GM19455 (cell line): ENCODE results near the gene SLC25A51.
A peak's percentile ranks its signal among the peaks of the same experiment; 100 is the strongest.

Experiments used
- ATAC-seq: cut with Tn5 transposase; IDR thresholded peaks from one replicate; pipeline ENCODE4 v1.9.1; 2021; ENCODE audit not compliant: unreplicated experiment

Gene SLC25A51, protein sequence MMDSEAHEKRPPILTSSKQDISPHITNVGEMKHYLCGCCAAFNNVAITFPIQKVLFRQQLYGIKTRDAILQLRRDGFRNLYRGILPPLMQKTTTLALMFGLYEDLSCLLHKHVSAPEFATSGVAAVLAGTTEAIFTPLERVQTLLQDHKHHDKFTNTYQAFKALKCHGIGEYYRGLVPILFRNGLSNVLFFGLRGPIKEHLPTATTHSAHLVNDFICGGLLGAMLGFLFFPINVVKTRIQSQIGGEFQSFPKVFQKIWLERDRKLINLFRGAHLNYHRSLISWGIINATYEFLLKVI

DNA sequence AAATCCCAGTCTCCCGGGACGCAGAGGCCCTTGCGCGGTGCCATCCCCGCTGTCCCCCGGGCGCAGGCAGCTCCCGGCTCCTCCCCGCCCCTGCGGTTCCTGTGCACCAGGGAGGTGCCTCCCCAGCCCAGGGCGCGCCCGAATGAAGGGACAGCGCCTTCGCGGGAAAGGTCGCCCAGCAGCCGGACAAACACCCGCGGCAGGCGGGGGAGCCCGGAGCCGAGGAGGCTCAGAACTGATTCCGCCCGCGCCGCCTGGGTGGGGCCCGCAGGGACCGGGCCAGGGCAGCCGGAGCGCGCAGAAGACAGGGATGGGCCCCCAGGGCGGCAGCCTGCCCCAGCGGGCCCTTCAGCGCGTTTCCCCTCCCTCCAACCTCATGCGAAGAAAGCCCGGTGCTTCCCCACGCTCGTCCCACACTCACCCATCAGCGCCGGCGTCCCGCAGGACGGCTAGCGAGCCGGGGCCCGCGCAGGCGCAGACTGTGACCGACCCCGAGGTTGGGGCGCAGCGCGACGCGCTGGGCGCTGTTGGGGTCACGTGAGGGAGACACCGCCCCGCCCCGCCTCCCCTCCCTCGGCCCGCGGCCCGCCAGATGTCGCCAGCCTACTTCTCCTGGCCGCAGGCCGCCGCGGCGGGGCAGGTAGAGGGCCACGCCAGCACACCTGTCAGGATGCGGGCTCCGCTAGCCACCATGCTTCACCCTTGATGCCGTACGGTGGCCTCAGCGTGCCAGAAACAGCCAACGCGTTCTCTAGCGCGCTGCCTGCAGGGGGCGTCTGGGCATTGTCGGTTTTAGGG lies at the start of gene SLC25A51:
TSS of gene SLC25A51 (minus strand) at position 481 of the 798 bp plus-strand sequence. CDS start 15,577 bp downstream, outside the sequence.
- ATAC-seq, result peak; percentile 82

DNA sequence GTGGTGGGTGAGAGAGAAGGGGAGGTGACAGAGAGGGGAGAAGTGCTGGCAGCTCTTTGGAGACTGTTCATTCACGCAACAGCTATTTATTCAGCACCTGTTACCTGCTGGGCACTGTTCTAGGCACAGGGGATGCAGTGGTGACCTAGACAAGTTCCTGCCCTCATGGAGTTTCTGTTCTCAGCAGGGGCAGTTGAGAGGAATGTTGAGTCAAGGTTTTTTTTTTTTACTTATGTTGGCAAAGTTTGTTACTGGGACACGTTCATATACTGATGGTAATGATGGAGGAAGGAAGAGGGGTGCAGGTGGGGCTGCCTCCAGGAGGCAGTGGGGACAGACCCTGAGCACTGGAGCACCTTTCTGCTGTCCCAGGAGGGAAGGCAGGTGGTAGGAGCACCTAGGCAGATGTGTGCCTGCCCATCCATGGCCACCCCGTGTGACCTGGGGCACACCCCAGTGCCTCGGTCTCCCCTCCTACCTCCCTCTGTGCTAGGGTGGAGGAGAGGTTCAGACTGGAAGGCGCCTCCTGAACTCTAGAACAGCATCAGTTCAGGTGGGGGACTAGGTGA lies 49.4 kb upstream of the SLC25A51 start:
- peak; percentile 6 for ATAC-seq

DNA sequence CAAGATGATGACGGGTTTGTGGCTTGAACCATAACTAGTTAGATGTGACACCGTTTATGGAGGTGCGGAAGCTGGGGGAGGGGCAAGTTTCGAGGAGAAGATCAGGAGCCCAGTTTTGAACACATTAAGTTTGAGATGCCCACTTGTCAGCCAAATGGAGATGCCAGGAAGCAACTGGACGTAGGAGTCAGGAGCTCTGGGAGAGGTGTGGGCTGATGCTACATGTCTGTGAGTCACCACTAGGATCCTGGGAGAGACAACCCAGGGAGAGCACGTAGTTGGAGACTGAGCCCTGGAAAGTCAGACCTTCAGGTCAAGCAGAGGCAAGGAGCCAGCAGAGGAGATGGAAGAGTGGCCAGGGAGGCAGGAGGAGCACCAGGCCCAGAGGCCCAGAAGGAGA lies 48.8 kb upstream of the SLC25A51 start:
- no peak for ATAC-seq

DNA sequence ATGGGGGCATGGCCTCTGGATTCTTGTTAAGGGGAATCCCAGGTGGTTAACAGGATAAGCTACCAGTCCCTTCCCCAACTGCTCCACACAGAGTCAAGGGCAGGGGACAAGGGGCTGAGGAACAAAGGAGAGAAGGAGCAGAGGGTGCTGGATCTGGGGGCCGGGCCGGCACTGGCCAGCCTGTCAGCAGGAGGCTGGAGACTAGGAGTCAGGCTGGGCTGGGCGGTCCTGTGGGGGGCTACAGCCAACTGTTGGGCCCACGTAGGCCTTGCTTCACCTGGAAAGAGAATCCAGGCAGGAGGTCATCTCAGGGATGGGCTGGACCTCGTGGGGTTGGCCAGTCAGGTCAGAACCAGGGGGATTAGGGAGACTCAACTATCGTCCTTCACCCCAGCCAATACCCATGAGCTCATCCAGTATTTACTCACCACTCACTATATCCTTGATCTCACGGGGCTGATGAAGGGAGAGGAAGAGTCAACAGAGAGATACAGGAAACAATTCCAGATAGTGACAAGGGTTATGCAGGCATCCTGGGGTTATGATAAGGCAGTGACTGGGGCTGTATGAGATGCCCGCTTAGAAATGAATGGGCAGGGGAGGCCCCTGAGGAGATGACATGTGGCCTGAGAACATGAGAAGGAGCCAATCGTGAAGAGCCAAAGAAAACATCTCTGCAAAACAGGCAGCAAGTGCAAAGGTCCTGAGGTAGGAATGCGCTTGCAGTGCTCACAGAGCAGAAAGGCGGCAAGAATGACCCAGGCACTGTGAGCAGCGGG lies 47.9 kb upstream of the SLC25A51 start:
- no peak for ATAC-seq

DNA sequence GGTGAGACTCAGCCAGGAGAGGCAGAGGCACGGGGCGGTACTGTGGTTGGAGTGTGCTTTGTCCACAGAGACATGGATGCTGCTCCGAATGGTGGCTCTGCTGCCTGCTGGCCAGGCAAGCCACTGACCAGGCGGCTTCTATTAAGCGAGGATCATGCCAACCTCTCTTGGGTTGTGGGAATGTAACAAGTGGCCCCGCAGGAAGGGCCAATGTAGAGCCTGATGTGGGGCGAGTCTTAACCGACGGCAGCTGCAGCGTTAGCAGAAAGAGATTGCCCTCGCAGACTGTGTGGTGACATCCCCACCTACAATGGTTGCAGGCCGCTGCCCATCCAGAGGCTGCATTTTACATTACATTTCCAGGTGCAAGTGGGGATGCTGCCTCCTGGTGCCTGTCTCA lies 46.6 kb upstream of the SLC25A51 start:
- ATAC-seq, result no peak

DNA sequence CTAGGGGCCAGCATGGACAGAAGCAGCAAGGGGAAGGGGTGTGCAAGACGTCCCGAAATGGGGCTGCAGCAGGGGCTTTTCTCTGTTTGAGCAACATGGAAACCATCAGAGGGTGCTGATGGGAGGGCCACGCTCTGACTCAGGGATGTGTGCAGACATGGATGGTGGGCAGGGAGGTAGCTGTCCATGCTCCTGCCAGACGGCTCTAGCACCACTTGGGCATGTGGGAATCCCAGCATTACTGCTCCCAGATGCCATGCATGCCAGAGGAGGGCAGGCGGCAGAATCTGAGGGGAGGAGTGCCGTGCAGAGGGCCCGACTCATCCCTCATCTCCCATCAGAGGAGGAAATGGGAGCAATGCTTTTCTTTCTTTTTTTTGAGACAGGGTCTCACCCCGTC lies 45.6 kb upstream of the SLC25A51 start:
- ATAC-seq, result no peak

DNA sequence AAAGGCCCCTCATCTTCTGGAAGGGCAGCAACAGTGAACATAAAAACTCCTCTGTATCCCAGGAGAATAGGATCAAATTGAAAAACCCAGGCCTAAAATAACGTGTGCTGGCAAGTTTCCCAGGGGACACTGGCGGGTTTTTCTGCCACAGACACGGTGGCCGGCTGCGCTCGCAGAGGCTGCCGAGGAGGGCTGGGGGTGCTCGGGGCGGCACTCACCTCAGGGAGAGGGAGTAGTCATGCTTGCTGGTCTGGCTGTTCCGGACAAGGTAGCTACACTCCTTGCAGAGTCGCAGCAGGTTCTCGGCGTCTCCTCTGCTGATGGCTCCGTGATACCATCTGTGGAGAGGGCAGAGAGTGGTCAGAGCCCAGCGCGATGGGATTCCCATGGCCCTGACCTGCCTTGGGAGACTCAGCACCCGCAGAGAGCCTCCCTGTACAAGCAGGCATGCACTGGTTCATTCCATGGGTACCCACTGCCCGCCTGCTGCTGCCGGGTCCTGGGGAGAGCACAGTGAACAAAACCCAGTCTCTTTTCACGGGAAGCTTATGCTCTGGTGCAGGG lies 44.6 kb upstream of the SLC25A51 start:
- no peak for ATAC-seq

DNA sequence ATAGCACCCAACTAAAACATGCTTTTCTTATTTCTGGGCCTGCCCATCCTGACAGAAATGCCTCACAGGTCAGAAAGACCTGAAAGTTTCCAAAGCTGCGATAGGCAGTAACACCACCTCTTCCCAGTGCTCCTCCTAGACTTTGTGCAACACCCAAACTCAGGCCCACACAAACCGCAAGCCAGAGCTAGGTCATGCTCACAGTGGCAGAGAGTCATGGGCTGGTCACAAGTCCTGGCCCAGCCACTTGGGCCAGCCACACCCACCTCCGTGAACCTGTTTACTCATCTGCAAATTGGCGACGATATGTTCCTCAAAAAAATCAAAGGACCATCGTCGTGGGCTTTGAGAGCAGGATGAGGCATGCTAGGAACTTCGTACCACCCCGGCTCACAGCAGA lies 44.0 kb upstream of the SLC25A51 start:
- ATAC-seq, result no peak

DNA sequence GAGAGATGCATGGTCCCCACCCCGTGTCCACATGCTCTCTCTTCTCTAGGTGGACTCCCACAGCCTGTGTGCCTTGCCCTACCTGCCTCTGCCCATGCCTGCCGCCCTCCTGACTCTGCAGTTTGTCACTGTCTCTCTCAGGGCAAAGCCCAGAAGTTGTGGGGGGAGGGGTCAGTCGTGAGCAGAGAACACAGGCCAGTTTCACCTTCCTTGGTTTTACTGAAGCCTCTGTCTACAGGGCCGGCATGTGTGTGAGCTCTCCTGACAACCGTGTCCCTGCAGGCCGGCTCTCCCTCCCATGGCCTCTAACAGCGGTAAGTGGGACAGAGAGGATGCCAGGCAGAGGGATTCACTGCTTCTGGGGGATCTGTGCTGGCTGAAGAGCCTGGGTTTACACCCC lies 43.5 kb upstream of the SLC25A51 start:
- no peak for ATAC-seq

DNA sequence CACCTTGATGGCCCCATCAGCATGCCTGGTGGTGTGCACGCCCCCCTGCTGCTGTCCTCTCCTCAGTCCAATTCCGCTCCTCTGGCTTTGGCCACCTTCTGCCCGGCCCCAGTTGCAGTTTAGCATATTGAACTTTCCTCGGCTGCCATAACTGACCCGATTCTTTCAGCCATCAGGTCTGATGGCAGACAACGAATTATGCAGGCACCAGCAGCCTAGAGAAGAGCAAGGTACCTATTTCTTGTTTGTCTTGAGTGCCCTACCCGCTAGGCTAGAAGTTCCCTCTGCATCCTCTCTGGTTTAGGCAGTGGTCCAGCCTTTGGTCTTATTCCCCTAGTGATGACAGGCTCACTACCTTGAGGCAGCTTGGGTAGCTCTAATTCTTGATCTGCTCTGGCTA lies 43.0 kb upstream of the SLC25A51 start:
- ATAC-seq, result no peak

DNA sequence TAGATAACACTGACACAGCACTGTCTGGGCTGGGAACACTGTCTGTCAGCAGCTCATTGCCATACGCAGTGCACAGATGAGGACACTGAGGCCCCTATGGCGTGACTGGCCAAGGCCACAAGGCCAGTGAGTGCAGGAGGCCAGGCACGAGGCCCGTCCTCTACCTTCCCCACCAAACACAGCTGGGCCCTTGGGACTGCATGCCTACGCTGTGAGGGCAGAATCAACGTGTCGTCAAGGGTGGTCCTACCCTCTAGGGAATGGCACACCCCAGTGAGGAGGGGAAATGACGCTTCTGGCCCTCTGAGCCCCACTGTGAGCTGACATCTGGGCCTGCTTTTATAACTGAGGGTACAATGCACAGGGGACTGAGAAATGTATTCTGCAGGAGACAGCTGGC lies 42.1 kb upstream of the SLC25A51 start:
- ATAC-seq, result no peak

DNA sequence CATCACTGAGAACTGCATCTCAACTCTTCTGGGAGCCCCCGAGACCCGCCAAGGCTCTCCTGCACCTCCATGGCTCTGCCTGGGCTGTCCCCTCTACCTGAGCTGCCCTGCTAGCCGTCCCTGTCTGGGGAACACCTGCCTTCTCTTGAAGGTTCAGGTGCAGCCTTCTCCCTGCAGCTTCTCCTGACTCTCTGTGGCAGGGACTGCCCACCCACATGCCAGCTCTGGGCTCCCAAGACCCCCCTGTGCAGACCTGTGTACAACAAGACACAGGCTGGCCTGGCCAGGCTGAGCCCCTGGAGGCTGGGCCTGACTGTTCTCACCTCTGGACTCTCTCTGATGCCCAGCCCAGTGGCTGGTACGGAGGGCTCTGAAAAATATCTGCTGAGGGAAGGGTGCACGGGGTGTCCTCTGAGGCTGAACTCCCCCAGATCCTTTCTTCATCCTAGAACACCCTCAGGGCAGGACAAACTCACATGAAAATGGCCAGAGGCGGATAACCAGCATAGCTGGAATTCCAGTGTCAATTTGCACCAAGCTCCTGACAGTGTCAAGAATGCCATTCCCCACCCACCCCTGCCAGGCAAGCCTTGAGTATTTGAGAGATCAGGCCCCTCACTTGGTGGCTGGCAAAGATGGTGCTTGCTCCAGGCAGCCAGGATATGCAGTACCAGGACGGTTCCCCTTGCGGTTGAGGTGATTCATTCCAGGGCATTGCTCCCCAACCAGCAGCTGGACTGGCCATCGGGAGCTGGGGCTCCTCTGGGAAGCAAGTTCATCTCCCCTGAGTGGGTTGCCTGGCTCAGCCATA lies 40.9 kb upstream of the SLC25A51 start:
- ATAC-seq, result no peak

DNA sequence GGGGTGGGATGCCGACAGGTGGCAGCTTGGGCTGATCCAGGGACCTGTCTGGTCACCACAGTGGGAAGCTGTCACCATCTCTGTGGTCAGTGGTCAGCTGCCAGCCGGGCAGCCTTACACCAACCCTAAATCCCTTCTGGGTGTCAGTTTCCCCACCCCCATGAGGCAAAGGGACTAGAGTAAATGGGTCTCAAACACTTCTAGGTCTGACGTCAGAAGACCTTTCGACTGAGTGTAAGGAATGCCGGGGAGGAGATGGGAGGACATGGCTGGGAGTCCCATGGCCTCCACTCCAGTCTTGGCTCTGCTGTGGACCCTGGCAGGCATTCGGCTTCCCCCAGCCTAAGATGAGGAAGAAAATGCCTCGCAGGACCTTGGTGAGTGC lies 40.3 kb upstream of the SLC25A51 start:
- ATAC-seq, result no peak

DNA sequence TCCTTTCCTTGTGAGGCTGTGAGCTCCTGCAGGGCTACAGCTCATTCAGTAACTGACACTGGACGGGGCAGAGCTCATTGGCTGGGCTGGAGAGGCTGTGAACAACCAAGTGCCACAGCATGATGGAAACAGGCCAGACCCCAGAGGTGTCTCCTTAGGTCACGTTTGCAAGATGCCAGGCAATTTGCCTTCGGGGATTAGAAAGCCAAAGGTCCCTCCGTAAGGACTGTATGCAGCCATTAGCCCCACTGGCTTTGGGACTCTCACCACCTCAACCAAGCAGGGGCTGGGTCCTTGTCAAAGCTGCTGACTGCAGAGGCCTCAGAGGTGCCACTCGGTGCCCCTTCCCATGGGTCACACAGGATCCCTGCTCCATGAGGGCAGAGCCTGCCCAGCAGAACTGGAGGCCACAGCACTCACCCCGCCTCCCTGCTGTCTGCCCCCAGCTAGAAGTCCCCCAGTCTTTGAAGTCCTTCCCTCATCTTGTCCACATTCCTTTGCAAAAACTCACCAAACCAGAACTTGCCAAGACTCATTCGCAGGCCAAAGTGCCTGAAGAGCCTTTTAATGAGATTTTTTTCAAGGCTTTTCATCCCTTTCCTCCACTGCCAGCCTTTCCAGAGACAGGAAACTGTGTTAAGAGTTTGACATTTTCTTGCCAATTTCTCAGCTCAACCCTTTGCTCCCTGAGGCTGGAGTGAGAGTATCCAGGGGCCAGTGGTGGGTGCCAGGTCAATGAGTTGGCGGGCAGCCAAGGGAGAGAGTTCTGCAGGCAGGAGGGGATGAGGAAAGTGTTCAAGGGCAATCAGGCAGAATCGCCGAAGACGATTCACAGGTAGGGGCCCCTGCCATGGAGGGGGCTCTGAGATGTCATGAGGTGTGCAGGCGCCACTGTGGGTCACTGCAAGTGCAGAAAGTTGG lies 39.7 kb upstream of the SLC25A51 start:
- no peak for ATAC-seq

DNA sequence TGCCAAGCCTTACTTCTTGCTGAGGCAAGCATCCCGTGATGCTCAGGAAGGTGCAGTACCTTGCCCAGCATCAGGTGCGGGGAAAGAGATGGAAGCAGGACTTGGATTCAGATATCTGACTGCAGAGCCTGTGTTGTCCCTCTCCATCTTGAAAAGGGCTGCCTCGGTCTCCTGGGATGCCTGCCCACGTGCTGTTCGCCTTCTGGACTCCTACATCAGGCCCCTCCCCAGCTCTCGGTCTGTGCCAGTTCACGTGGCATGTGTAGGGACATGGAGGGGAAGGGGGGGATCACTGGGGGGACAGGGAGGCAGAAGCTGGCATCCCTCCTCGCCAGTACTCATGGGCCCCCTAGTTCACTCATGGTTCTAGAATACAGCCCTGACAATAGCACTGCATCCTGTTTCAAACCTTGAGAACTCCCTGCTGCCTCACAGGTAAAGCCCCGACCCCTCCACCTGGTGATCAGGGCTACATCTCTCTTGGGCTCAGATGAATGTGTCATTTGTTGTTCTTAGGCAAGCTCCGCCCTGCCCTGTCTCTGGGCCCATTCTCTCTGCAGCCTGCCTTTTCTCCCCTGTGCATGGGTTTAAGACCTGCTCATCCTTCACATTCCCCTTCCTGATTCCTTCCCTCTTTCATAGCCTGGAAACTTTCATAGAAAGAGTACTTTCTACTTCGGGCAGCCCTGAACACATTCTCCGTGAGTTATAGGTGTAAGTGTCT lies 38.9 kb upstream of the SLC25A51 start:
- ATAC-seq, result no peak

DNA sequence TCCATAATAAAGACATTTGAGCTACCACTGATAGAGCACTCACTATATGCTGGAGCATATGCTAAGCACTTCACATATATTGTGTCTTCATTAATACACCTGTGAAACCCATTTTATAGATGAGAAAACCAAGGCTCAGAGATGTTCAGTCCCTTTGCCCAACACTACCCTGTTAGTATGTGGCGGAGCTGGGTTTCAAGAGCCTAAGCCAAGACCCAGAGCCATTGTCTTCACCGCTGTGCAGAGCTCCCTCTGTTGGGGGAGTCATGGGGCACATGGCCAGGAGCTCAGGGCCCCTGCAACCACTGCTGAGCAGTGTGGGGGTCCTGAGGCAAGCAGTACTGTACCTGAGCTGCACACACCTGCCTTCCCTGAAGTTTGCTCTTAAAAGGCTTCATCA lies 37.3 kb upstream of the SLC25A51 start:
- no peak for ATAC-seq

DNA sequence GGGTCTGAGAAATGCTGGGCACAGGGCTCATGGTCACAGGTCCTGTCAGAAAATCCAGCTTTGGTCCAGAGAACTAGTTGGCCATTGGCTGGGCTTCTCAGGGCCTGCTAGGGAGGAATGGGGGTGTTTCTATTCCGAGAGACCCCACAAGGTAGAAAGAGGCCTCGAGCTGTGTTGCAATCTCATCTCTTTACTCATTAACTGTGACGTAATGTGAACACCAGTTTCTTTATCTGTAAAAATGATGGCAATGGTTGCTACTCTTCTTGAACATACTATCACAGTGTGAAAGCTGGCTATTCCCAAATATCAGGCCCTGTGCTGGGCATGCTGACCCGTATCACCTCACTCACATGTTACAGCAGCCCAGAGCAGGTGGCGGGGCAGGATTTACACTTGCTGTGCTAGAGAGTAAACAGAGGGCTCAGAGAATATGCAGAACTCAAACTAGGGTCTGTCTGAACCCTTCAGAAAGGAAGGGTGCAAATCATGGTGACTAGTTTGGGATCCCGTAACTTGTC lies 35.7 kb upstream of the SLC25A51 start:
- ATAC-seq, result no peak

DNA sequence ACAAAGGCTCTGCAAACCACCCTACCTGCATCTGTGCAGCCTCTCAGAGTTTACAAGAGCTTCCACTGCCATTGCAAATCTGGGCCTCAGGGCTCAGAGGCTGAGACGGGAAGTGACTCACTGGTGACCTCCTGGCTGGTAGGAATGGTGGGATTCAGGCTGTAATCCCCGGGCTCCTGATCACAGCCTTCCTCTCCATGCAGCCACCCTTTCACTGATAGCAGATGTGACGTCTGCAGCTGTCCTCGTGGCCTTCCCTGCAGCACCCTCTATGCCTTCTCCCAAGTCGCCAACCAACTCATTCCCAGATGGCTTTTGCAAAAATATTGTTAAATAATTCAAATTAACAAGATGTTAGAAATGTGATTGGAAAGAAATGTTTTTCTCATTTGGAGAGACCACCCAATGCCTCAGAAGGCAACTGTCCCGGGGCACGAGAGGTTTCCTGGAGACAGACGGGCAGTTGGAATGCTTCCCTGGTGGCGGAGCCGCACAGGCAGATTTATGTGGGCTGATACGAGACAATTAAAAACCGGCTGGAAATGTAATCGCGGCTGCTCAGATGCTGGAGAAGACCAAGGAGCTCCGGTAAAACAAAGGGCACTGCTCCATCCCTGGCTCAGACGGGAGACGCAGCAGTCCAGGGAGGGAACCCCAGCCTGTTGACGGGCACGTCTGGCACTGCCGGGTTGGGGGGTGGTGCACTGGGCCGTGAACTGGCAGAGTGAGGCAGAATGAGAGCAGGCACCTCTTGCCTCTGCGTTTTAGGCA lies 34.4 kb upstream of the SLC25A51 start:
- ATAC-seq, result no peak
